ENCODE measurements around the gene TLCD3A.

DNA sequence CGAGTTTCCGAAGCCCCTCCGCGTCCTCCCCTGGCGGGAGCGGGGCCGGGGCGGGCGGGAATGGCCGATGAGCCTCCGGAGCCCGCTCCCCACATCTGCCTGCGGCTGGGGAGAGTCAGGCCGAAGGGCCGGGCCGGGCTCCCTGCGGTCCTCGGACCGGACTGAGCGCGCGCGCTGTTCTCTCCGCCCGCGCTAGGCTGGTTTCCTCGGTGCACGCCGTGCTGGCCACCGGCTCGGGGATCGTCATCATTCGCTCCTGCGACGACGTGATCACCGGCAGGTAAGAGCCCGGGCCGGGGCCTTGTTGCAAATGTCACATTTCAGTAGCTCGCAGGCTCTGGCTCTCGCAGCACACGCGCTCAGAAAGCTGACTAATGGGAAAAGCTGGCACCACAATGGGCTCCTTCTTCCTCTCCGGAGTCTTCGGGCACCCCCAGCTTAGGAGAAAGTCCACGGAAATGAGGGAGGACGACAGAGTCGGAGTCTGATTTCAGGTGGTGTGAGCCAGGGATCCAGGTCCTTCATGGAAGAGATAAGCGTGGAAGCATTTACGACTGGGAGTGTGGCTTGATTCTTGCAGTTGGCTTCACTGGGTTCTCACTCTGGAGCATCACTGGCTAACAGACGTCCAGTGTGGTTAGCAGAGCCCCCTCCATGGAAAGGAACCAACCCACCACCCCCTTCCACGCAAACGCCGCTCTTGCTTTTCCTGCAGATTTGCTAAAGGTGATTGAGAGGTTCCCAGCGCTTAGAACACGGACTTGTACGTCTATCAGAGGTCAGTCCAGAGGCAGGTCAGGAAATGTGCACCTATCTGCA lies 715 bp downstream of the TLCD3A start:
- TF ChIP-seq CTCF (IDR thresholded peaks at IDR 0.05) = no peak
- TF ChIP-seq EZH2 (IDR thresholded peaks at IDR 0.05; ENCODE audit: borderline replicate concordance, insufficient read depth, low read depth, low read length, poor library complexity, severe bottlenecking) = no peak

Data from B cell (primary cell).